ENCODE results near the gene CYTH3.

GRCh38 chr7:6276911-6277408, 4.5 kb upstream of the CYTH3 start:
- TF ChIP-seq, protein P1, sequence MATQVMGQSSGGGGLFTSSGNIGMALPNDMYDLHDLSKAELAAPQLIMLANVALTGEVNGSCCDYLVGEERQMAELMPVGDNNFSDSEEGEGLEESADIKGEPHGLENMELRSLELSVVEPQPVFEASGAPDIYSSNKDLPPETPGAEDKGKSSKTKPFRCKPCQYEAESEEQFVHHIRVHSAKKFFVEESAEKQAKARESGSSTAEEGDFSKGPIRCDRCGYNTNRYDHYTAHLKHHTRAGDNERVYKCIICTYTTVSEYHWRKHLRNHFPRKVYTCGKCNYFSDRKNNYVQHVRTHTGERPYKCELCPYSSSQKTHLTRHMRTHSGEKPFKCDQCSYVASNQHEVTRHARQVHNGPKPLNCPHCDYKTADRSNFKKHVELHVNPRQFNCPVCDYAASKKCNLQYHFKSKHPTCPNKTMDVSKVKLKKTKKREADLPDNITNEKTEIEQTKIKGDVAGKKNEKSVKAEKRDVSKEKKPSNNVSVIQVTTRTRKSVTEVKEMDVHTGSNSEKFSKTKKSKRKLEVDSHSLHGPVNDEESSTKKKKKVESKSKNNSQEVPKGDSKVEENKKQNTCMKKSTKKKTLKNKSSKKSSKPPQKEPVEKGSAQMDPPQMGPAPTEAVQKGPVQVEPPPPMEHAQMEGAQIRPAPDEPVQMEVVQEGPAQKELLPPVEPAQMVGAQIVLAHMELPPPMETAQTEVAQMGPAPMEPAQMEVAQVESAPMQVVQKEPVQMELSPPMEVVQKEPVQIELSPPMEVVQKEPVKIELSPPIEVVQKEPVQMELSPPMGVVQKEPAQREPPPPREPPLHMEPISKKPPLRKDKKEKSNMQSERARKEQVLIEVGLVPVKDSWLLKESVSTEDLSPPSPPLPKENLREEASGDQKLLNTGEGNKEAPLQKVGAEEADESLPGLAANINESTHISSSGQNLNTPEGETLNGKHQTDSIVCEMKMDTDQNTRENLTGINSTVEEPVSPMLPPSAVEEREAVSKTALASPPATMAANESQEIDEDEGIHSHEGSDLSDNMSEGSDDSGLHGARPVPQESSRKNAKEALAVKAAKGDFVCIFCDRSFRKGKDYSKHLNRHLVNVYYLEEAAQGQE (IDR thresholded peaks at IDR 0.05; ENCODE audit: low read depth), result no peak
- TF ChIP-seq YY1 (IDR thresholded peaks at IDR 0.05; ENCODE audit: low read depth) (no peak), RAD21 (IDR thresholded peaks at IDR 0.05; ENCODE audit: low read depth) (no peak), NFIC (IDR thresholded peaks at IDR 0.05) (no peak), TCF12 (IDR thresholded peaks at IDR 0.05; ENCODE audit: low read depth) (no peak), EGR1 (IDR thresholded peaks at IDR 0.05) (no peak), FOXM1 (IDR thresholded peaks at IDR 0.05; ENCODE audit: borderline replicate concordance, low read depth) (no peak)
- TF ChIP-seq, protein P2, sequence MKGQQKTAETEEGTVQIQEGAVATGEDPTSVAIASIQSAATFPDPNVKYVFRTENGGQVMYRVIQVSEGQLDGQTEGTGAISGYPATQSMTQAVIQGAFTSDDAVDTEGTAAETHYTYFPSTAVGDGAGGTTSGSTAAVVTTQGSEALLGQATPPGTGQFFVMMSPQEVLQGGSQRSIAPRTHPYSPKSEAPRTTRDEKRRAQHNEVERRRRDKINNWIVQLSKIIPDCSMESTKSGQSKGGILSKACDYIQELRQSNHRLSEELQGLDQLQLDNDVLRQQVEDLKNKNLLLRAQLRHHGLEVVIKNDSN (IDR thresholded peaks at IDR 0.05), result no peak

Measured in Ishikawa (cell line).